Stimulated activated CD8-positive, alpha-beta memory T cell treated with anti-CD3 and anti-CD28 coated beads, Interleukin-2, amount 100 ng/mL, for 1 hour (primary cell): Measurements from ENCODE around the gene CCDC192.
"Not testable (repeated sequence)": the region's sequence is repeated elsewhere in the genome, so short reads cannot be mapped to it uniquely, and the experiment has no call there.

ENCODE experiments used
- DNase-seq, 2 donors: peaks; one replicate each; pipeline ENCODE4 v3.0.0-alpha.2; 2020; ENCODE audit warnings: low read depth in 2 of 2

CCDC192 gene

GRCh38 chr5:127762412-127762811 lies 59.2 kb downstream of the CCDC192 start:
- no peak for DNase-seq

GRCh38 chr5:127766676-127767335 lies 63.6 kb downstream of the CCDC192 start:
- no peak for DNase-seq

- DNase-seq = no peak
These were observed 66.2 kb downstream of the CCDC192 start for GRCh38 chr5:127769386-127769785.

- DNase-seq = no peak
These were observed 67.1 kb downstream of the CCDC192 start for GRCh38 chr5:127770272-127770671.

DNA sequence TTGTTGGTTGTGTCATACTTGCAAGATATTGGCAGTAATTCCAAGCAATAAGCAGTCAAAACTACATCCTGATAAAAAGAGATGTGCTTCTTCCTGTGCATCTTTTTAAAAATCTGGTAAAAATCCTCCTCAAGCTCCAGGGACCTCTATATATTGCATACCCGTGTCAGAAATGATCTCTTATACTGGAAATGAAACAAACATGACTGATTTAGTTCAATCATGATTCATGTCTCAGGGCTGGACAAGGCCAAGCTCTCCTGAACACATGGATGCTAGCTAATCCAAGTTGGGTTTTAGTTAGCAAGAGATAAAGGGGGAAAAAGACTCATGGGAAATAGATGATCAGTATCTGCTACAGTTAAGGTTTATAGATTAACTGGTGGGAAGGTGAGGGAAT lies 69.3 kb downstream of the CCDC192 start:
- no peak for DNase-seq

DNA sequence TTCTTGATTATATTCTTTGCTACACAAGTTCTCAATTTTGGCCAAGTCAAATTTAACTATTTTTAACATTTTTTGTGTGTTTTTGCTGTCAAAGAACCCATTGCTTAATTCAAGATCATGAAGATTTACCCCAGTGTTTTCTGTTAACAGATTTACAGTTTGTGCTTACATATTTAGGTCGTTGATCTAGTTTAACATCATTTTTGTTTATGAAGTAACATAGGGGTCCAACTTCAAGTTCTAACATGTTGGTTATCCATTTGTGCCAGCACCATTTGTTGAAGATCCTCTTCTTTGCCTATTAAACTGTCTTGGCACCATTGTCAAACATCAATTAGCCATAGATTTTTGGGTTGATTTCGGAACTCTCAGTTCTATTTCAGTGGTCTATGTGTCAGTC lies 71.0 kb downstream of the CCDC192 start:
- no peak for DNase-seq

- no peak for DNase-seq
These were observed 73.3 kb downstream of the CCDC192 start for GRCh38 chr5:127776477-127776876.

- no peak for DNase-seq
These were observed 74.8 kb downstream of the CCDC192 start for GRCh38 chr5:127777957-127778356.

- DNase-seq = not testable (repeated sequence)
These were observed 79.3 kb downstream of the CCDC192 start for GRCh38 chr5:127782450-127782849.

- DNase-seq = no peak
These were observed 82.1 kb downstream of the CCDC192 start for GRCh38 chr5:127785098-127785927.

DNA sequence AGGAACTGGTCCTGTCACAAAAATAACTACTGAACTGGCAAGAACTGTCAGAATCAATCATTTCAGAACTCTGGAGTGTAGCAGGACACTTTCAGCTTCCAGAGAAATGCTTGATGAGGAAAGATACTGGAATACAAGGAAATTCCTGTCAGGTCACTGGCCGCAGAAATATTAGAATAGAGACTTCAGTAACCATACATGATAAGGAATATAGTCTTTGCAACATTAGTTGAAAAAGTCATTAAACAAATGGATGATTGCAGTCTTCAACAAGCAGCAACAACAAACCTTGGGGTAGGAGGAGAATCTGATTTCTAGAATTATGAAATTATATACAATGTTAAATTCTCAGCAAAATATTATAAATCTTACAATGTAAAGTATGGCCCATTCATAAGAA lies 88.2 kb downstream of the CCDC192 start:
- DNase-seq = no peak

DNA sequence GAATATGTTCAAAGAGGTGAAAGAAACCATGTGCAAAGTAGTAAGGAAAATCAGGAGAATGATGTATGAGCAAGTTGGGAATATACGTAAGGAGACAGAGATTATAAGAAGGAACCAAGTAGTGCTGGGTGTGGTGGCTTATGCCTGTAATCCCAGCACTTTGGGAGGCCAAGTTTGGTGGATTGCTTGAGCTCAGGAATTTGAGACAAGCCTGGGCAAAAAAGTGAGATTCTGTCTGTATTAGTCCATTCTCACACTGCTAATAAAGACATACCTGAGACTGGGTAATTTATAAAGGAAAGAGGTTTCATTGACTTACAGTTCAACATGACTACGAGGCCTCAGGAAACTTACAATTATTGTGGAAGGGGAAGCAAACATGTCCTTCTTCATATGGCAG lies 88.7 kb downstream of the CCDC192 start:
- not testable (repeated sequence) for DNase-seq

GRCh38 chr5:127793052-127793451 lies 89.9 kb downstream of the CCDC192 start:
- no peak for DNase-seq

- no peak for DNase-seq
These were observed 90.7 kb downstream of the CCDC192 start for GRCh38 chr5:127793879-127794278.

DNA sequence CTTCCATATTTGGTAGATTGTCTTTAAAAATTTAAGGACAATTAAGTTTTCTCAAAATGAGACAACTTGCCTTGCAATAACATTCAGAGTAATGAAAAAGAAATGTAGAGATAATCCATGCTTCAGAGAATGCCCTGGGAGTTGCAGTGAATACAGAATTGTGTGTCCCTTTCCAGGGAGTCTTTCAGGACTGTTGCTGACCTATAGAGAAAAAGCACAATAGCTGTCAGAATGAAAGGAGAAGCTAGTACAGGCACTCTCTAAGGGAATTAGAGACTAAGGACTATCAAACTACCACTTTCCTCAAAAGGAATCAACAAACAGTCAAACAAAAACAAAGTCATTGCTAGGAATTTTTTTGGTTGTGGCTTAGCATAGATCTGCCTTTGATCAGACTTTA lies 93.0 kb downstream of the CCDC192 start:
- no peak for DNase-seq

- no peak for DNase-seq
These were observed 96.2 kb downstream of the CCDC192 start for GRCh38 chr5:127799293-127799905.

DNA sequence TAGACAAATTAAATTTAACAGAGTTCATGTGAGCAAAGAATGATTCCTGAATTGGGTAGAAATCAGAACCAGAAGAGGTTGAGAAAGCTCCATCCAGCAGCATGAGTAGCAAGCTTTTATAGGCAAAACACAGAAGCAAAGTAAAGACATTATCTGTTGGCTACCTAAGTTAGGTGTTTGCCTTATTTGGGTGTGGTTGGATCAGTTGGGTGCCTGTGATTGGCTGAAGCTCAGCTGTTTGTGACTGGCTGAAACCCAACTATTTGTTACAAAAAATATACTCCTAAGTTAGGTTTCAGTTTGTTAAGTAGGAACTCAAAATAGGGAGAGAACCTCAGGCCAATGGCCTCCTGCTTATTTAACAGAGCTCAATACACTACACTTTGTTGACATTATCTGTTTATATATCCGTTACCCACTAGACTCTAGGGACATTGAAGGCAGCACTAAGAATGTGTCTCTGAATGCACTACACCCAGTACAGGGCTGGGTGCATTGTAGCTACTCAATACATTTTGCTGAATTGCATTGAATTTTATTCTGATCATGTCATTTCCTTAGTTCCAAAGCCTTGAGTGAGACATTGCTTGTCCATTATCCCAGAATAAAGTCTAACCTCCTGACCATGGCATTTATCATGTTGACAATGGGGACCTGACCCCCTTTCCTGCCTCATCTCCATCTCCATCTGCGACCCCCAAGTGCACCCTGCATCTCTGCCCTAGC lies 98.7 kb downstream of the CCDC192 start:
- no peak for DNase-seq

- no peak for DNase-seq
These were observed 99.3 kb downstream of the CCDC192 start for GRCh38 chr5:127802477-127802865.

DNA sequence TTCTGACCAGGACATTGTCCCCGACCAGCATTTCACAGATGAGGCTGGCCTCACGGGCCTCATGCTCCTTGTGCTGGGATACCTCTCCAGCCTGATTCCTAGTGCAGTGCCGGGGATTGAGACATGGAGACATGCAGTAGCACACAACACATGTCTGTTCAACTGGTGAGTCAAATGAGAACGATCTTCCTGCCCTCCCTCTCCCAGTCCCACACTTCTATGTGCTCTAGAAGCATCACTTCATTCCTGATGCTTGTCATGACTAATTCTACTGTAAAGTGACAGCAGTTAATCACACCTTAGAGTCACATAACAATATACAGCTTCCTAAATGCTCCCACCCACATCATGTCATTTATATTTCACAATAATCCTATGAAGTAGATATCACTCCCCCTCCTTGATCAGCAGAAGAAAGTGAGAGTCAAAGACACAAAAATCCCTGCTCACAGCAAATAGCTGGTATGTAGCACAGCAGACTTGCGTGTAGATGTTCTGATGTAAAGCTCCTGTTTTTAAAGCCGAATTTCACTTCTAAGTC lies 101.8 kb downstream of the CCDC192 start:
- no peak for DNase-seq

- DNase-seq = no peak
These were observed 102.3 kb downstream of the CCDC192 start for GRCh38 chr5:127805448-127805847.

- no peak for DNase-seq
These were observed 103.6 kb downstream of the CCDC192 start for GRCh38 chr5:127806776-127807175.

- no peak for DNase-seq
These were observed 106.3 kb downstream of the CCDC192 start for GRCh38 chr5:127809533-127809932.
